OCI-LY7 (cell line): ENCODE data around the gene CREB5. TPM values are rescaled to one million over a fixed set of nuclear protein-coding genes. Genes with fewer than 3 reads are reported as not detected.

ENCODE experiments used
- BruUV-seq: library from RNA; stranded (reverse); fragments of 400-500 nt; replicated peaks from 2 replicates; lab custom pipeline; 2021; lab: Mats Ljungman, UMichigan
- CTCF ChIA-PET: fragments of 300-600 bp; sonication (Branson Sonifier 250); formaldehyde crosslinking; loops from one replicate; lab custom pipeline; 2022; ENCODE audit warnings: antibody characterized with exemption; ENCODE audit not compliant: unreplicated experiment; lab: Charles Lee
- POLR2A ChIA-PET: fragments of 300-600 bp; sonication (Branson Sonifier 250); formaldehyde crosslinking; loops from one replicate; lab custom pipeline; 2022; ENCODE audit warnings: antibody characterized with exemption; lab: Charles Lee
- DNase-seq: peaks from one replicate; pipeline ENCODE4 v3.0.0-alpha.2; 2015; ENCODE audit warnings: low spot score
- H2AFZ ChIP-seq: fragments of 200-600 bp; sonication (generic), shearing (Covaris generic); 2 replicates; pipeline ENCODE4 v1.6.1; 2014; ENCODE audit warnings: mild to moderate bottlenecking, antibody characterized with exemption, low read length, moderate library complexity
- H3K27ac ChIP-seq: fragments of 200-600 bp; sonication (generic); 2 replicates; pipeline ENCODE4 v1.5.1; 2014; ENCODE audit warnings: mixed run types, low read depth, mild to moderate bottlenecking, moderate library complexity, low read length, inconsistent platforms; ENCODE audit not compliant: poor library complexity, severe bottlenecking
- H3K36me3 ChIP-seq: fragments of 200-600 bp; sonication (generic); 2 replicates; pipeline ENCODE4 v1.6.1; 2014; ENCODE audit warnings: mild to moderate bottlenecking, antibody characterized with exemption, low read length, moderate library complexity, mixed read lengths; ENCODE audit not compliant: insufficient read depth
- H3K4me1 ChIP-seq: fragments of 200-600 bp; sonication (generic); 2 replicates; pipeline ENCODE4 v1.5.1; 2014; ENCODE audit warnings: mild to moderate bottlenecking, low read length; ENCODE audit not compliant: insufficient read depth, poor library complexity, severe bottlenecking
- H3K4me2 ChIP-seq: fragments of 200-600 bp; sonication (generic); 2 replicates; pipeline ENCODE4 v1.6.1; 2014; ENCODE audit warnings: mild to moderate bottlenecking, low read length
- H3K4me3 ChIP-seq: fragments of 200-600 bp; sonication (generic); 2 replicates; pipeline ENCODE4 v1.5.1; 2014; ENCODE audit warnings: mild to moderate bottlenecking, low read depth, low read length; ENCODE audit not compliant: poor library complexity, severe bottlenecking
- H3K79me2 ChIP-seq: fragments of 200-600 bp; sonication (generic); 2 replicates; pipeline ENCODE4 v1.6.1; 2016; ENCODE audit warnings: low read depth, mild to moderate bottlenecking, low read length, moderate library complexity, mixed read lengths; ENCODE audit not compliant: insufficient read depth
- H3K9me2 ChIP-seq: fragments of 200-600 bp; sonication (generic); 2 replicates; pipeline ENCODE4 v1.6.1; 2016; ENCODE audit warnings: mild to moderate bottlenecking, low read length, mixed read lengths; ENCODE audit not compliant: insufficient read depth
- H3K9me3 ChIP-seq: fragments of 200-600 bp; sonication (generic); 2 replicates; pipeline ENCODE4 v1.6.1; 2014; ENCODE audit warnings: mild to moderate bottlenecking, mixed run types, low read length, mixed read lengths
- H4K20me1 ChIP-seq: fragments of 200-600 bp; sonication (generic); 2 replicates; pipeline ENCODE4 v1.6.1; 2014; ENCODE audit warnings: mild to moderate bottlenecking, antibody characterized with exemption, low read length, moderate library complexity, mixed read lengths; ENCODE audit not compliant: insufficient read depth
- CTCF ChIP-seq: fragments of 200-600 bp; sonication (generic); conservative IDR thresholded peaks from 2 replicates; pipeline ENCODE4 v1.5.1; 2014; ENCODE audit warnings: mild to moderate bottlenecking, antibody characterized with exemption, low read length, moderate library complexity, mixed read lengths
- EZH2phosphoT487 ChIP-seq: fragments of 200-600 bp; sonication (generic); IDR thresholded peaks from 2 replicates; pipeline ENCODE4 v1.6.1; 2018; ENCODE audit warnings: low read depth, borderline replicate concordance, mild to moderate bottlenecking, mixed run types, antibody characterized with exemption, low read length, moderate library complexity, mixed read lengths
- intact Hi-C: fragments of 100-400 bp; cut with micrococcal nuclease; formaldehyde crosslinking; loops from one replicate; pipeline ENCODE4 v1.10.0; 2022; ENCODE audit not compliant: unreplicated experiment
- total RNA-seq, 2 experiments: library from RNA; depleted of rRNA in 1 of 2; stranded (reverse); fragments of >200 nt in 1 of 2; shearing (Covaris generic) in 1 of 2; gene quantifications; 2 replicates each; pipeline ENCODE4 v1.2.3, GENCODE V29; 2014 to 2022

Gene CREB5
- total RNA-seq, 2 experiments from 2014 or later: 2.0 to 13.3 TPM

GRCh38 chr7:28841766-28842165 is 429.4 kb downstream of the CREB5 start:
- DNase-seq: no peak
- ChIA-PET POLR2A (no interaction called here), CTCF (no interaction called here)
- Histone ChIP-seq H3K4me2 (no peak overlapping the region), H4K20me1 (no peaks in the 10 kb centered on the region), H3K9me2 (no peaks in the 10 kb centered on the region), H2AFZ (no peak overlapping the region), H3K79me2 (no peaks in the 10 kb centered on the region), H3K36me3 (no peaks in the 10 kb centered on the region), H3K9me3 (no peaks in the 10 kb centered on the region), H3K4me3 (no peak overlapping the region), H3K4me1 (no peaks in the 10 kb centered on the region), H3K27ac (no peak overlapping the region)
- no TSS peak for BruUV-seq
- no peak for TF ChIP-seq EZH2phosphoT487
- TF ChIP-seq CTCF: no peak
- intact Hi-C loops: no loop called here

- H3K36me3 ChIP-seq: no peaks in the 10 kb centered on the region
- H3K4me2 ChIP-seq: no peak overlapping the region
- H3K79me2 ChIP-seq: no peaks in the 10 kb centered on the region
- H2AFZ ChIP-seq: no peak overlapping the region
- POLR2A ChIA-PET: no interaction called here
- intact Hi-C loops: no loop called here
- no peak for TF ChIP-seq EZH2phosphoT487
- no peak for TF ChIP-seq CTCF
- no peak overlapping the region for H3K27ac ChIP-seq
- no peak overlapping the region for H3K4me3 ChIP-seq
- H3K9me3 ChIP-seq: no peaks in the 10 kb centered on the region
- H4K20me1 ChIP-seq: no peaks in the 10 kb centered on the region
- no peaks in the 10 kb centered on the region for H3K9me2 ChIP-seq
- CTCF ChIA-PET: no interaction called here
- no TSS peak for BruUV-seq
- no peak for DNase-seq
- no peaks in the 10 kb centered on the region for H3K4me1 ChIP-seq
Observed at GRCh38 chr7:28842769-28843295, 430.5 kb downstream of the CREB5 start.

GRCh38 chr7:28845106-28845505 is 432.8 kb downstream of the CREB5 start:
- Histone ChIP-seq H3K27ac (no peak overlapping the region), H3K4me3 (no peak overlapping the region), H4K20me1 (no peaks in the 10 kb centered on the region), H3K9me3 (no peaks in the 10 kb centered on the region), H2AFZ (no peak overlapping the region), H3K4me2 (no peak overlapping the region), H3K79me2 (no peaks in the 10 kb centered on the region), H3K36me3 (no peaks in the 10 kb centered on the region), H3K4me1 (no peaks in the 10 kb centered on the region), H3K9me2 (no peaks in the 10 kb centered on the region)
- BruUV-seq: no TSS peak
- intact Hi-C loops: no loop called here
- no peak for DNase-seq
- TF ChIP-seq CTCF (no peak), EZH2phosphoT487 (no peak)
- POLR2A ChIA-PET: interaction anchor here (0.7 to 1.9 kb wide), 3 partner anchors 16 to 213 kb away, joined by 4 to 7 read pairs (median 4); no protein-coding TSS in a partner anchor
- CTCF ChIA-PET: no interaction called here
